ENCODE results near the gene TRAFD1.
"Not testable (repeated sequence)": the region's sequence is repeated elsewhere in the genome, so short reads cannot be mapped to it uniquely, and the experiment has no call there.

Gene TRAFD1

DNA sequence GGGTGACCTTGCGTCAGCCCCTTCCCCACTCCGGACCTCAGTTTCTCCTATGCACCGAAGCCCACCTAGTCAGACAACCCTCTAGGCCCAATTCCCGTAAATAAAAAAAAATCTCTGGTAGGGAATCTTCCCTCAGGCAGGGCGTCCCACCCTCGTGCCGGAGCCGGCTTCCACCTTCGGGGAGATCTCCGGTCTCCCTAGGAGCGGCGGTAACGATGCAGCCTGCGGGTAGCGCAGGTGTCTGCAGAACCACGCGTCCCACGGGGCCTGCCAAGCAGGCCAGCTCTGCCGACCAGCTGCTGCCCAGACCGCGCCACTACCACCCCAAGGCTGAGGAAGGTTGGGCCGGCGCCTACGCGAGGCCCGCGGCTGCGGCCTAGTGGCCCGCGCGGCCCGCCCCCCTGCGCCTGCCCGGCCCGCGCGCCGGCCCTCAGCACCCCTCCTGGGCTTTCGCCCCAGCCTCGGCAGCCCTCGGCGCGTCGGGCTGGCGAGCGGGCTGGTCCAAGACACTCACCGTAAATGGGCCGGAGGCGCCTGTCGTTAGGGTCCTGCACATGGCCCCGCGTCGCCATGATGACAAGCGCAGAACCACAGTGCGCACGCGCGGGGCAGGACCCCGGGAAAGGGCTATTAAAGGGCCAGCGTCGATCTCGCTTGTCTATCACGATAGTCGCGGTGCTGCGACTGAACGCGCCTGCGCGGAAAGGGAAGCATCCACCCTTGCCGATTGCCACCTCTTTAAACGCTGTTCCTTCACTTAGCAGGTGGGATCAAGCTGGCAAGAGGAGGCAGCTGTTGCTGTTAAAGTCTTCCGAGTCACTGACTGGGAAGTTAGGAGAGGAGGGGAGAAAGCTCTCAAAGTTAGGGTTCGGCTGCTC lies 16.9 kb upstream of the TRAFD1 start, which contains the start of gene NAA25:
Gene NAA25 (minus strand): TSS at position 582 of the 878 bp plus-strand sequence. CDS start 10 bp downstream, at position 572.
- H3K4me3 ChIP-seq (ENCODE audit: low read length) = peak within 1 kb of the TSS; percentile 100
- TF ChIP-seq CTCF (conservative IDR thresholded peaks at IDR 0.05; ENCODE audit: low read length) = no peak
- DNase-seq (ENCODE audit: low read depth) = peak; percentile 80

DNA sequence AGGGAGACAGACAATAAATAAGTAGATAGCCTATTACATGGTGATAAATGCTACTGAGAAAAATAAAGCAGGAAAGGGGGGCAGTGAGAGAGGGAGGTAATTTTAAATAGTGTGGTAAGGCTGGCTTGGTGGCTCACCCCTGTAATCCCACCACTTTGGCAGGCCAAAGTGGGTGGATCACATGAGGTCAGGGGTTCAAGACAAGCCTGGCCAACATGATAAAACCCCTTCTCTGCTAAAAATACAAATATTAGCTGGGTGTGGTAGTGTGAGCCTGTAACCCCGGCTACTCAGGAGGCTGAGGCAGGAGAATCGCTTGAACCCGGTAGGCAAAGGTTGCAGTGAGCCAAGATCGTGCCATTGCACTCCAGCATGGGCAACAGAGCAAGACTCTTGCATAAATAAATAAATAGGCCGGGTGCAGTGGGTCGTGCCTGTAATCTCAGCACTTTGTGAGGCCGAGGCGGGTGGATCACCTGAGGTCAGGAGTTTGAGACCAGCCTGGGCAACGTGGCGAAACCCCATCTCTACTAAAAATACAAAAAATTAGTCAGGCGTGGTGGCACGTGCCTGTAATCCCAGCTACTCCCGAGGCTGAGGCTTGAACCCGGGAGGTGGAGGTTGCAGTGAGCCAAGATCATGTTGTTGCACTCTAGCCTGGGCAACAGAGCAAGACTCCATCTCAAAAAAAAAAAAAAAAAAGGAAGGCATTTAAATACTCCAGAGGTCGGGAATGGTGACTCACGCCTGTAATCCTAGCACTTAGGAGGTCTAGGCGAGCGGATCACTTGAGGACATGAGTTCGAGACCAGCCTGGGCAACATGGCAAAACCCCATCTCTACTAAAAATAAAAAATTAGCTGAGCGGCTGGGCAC lies 14.3 kb upstream of the TRAFD1 start:
- not testable (repeated sequence) for H3K4me3 ChIP-seq (ENCODE audit: low read length); DNase-seq (ENCODE audit: low read depth)

GRCh38 chr12:112111931-112112330 lies 13.4 kb upstream of the TRAFD1 start:
- DNase-seq (ENCODE audit: low read depth) = no peak
- no peak for TF ChIP-seq CTCF (conservative IDR thresholded peaks at IDR 0.05; ENCODE audit: low read length)
- no peak overlapping the region for H3K4me3 ChIP-seq (ENCODE audit: low read length)

DNA sequence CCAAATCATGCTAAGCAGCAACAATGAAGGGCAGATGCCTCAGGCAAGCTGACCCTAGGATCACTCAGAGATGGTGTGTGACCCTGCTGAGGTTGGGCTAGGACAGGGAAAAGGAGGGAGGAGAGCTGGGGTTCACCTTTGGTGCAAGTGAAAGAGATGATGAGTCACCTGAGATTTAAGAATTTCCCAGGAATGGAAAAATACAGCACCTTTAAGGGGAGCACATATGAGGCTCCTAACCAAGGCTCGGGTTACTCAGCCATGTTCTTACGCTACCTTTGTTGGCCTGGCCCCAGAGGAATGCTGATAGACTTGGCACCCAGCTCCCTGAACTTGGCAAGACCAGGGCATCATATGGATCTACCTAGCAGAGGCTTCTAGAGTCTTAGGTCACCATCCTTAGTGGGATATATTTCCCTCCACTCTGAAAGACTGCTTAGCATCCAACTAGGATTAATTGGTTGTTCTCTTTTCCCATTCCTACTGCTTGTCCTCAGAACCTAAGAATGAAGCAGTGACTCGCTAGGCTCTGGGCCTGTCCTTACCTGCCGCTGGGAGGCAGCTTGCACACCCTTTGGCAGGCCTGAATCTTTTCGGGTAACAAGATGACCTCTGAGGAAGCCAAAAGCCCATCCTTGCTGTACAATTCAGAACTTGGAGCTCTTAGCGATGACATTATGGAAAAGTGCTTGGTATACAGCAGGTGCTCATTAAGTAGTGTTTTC lies 12.8 kb upstream of the TRAFD1 start:
- TF ChIP-seq CTCF (conservative IDR thresholded peaks at IDR 0.05; ENCODE audit: low read length) = no peak
- DNase-seq (ENCODE audit: low read depth) = no peak
- H3K4me3 ChIP-seq (ENCODE audit: low read length) = no peak overlapping the region

DNA sequence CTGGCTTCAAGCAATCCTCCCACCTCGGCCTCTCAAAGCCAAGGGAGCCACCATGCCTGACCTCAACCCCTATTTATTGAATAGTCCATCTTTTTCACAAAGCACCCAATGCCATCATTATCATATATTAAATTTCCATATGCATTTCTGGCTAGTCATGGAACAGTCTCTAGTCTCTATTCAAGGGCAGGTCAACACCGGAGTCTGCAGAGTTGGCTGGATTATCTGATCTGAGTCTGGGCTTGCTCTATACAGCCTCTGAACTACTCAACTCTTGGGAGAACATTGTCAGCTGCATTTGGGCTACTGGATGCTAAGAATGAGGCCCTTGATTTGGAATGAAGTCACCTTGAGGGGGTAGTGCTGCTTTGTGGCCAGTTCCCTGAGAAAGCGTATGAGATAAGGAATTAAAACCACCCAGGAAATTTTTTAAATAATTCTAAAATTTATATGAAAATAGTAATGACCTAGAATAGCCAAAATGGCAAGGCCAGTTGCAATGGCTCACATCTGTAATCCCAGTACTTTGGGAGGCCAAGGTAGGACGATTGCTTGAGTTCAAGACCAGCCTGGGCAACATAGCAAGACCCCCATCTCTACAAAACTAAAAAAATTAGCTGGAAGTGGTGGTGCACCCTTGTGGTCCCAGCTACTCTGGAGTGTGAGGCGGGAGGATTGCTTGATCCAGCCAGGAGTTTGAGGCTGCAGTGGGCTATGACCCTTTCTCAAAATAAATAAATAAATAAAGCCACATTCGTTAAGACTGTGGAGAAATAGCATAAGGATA lies 9.9 kb upstream of the TRAFD1 start:
- DNase-seq (ENCODE audit: low read depth) = no peak
- TF ChIP-seq CTCF (conservative IDR thresholded peaks at IDR 0.05; ENCODE audit: low read length) = no peak
- H3K4me3 ChIP-seq (ENCODE audit: low read length) = no peak overlapping the region

GRCh38 chr12:112116232-112117060 lies 8.9 kb upstream of the TRAFD1 start:
- DNase-seq (ENCODE audit: low read depth) = peak; percentile 55
- no peak for TF ChIP-seq CTCF (conservative IDR thresholded peaks at IDR 0.05; ENCODE audit: low read length)
- no peak overlapping the region for H3K4me3 ChIP-seq (ENCODE audit: low read length)

All from AG10803 (cell line).